ENCODE data around the gene OTX1.

DNA sequence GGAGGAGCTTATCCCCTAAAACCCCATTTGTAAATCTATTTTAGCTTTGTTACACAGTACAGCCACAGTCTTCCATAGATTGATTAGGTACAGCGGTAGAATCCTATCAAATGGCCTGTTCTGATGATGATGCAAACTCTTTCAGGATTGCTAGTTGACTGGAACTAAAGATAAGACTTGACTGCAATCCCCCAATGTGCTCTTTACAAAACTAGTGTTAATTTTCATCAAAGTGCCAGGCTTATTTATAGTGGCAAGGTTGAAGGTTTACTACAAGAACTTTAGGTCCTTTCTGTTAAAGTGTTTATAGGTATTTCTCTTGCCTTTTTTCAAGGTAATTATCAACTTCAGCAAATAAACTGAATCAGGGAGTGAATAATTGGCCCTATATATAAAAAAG lies 9.0 kb upstream of the OTX1 start:
- TF ChIP-seq CTCF (IDR thresholded peaks at IDR 0.05; ENCODE audit: low read depth, low read length) (no peak), POLR2A (IDR thresholded peaks at IDR 0.05; ENCODE audit: extremely low read depth, insufficient read length) (no peak), MYC (IDR thresholded peaks at IDR 0.05; ENCODE audit: low read depth, low read length) (no peak)
- TF ChIP-seq, protein P1, sequence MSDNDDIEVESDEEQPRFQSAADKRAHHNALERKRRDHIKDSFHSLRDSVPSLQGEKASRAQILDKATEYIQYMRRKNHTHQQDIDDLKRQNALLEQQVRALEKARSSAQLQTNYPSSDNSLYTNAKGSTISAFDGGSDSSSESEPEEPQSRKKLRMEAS (IDR thresholded peaks at IDR 0.05; ENCODE audit: low read depth, low read length), result no peak
